Activated naive CD8-positive, alpha-beta T cell (primary cell): ENCODE results near the gene NSD1.

ENCODE experiments used
- H3K27ac Mint-ChIP-seq: one replicate; pipeline ENCODE4 v1.8.0; 2021; ENCODE audit warnings: mixed read lengths
- H3K27me3 Mint-ChIP-seq: one replicate; pipeline ENCODE4 v1.8.0; 2021; ENCODE audit warnings: mixed read lengths
- H3K36me3 Mint-ChIP-seq: one replicate; pipeline ENCODE4 v1.8.0; 2021; ENCODE audit warnings: mixed read lengths
- H3K4me1 Mint-ChIP-seq: one replicate; pipeline ENCODE4 v1.8.0; 2021; ENCODE audit warnings: low read depth, mixed read lengths
- H3K4me3 Mint-ChIP-seq: one replicate; pipeline ENCODE4 v1.8.0; 2021; ENCODE audit warnings: mild to moderate bottlenecking, mixed read lengths
- H3K9me3 Mint-ChIP-seq: one replicate; pipeline ENCODE4 v1.8.0; 2021; ENCODE audit warnings: low read depth, mixed read lengths

The NSD1 gene

DNA sequence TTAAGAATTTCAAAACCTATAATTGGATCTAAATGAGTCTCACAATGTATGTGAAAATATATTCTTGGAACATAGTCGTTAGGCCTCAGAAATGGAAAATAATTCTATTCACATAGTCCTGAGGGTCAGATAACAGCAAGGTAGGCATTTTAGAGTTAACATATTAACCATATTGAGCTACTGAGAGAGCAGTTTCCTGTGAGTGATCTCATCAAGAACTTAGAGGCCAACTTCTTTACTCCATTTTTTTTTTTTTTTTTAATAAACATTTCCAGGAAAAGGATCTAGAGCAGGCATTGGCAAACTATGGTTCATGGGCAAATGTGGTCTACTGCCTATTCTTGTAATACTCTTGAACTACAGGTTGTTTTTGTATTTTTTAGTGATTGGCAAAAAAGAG lies 143.3 kb downstream of the NSD1 start:
- H3K27ac Mint-ChIP-seq, result no peak overlapping the region
- H3K27me3 Mint-ChIP-seq, result no peaks in the 10 kb centered on the region
- no peak overlapping the region for H3K4me3 Mint-ChIP-seq
- H3K9me3 Mint-ChIP-seq, result no peaks in the 10 kb centered on the region
- peaks cover 5% of the 10 kb centered on the region for H3K4me1 Mint-ChIP-seq
- H3K36me3 Mint-ChIP-seq, result peaks cover 3% of the 10 kb centered on the region

- peaks cover 3% of the 10 kb centered on the region for H3K4me1 Mint-ChIP-seq
- no peaks in the 10 kb centered on the region for H3K9me3 Mint-ChIP-seq
- peaks cover 8% of the 10 kb centered on the region for H3K36me3 Mint-ChIP-seq
- H3K4me3 Mint-ChIP-seq, result no peak overlapping the region
- no peak overlapping the region for H3K27ac Mint-ChIP-seq
- no peaks in the 10 kb centered on the region for H3K27me3 Mint-ChIP-seq
Measured at GRCh38 chr5:177288191-177288590, 154.6 kb downstream of the NSD1 start.

GRCh38 chr5:177290816-177291596 lies 157.4 kb downstream of the NSD1 start:
- Mint-ChIP-seq H3K36me3 (peaks cover 8% of the 10 kb centered on the region), H3K27me3 (no peaks in the 10 kb centered on the region)

DNA sequence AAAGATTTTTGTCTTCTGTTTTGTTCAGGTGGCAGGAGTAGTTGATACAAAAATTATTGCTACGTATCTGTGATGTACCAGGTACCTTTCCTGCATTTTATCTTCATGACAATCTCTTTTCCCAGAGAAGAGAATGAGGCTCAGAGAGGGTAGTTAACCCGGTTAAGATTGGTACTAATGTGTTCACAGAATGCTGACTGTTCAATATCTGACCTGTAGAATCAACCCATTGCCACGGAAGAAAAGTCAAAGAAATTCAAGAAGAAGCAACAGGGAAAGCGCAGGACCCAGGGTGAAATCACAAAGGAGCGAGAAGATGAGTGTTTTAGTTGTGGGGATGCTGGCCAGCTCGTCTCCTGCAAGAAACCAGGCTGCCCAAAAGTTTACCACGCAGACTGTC lies 158.2 kb downstream of the NSD1 start:
- peaks cover 9% of the 10 kb centered on the region for H3K36me3 Mint-ChIP-seq
- H3K27ac Mint-ChIP-seq, result no peak overlapping the region

More at GRCh38 chr5:177290816-177291596, 157.4 kb downstream of the NSD1 start:
- H3K4me1 Mint-ChIP-seq, result peaks cover 12% of the 10 kb centered on the region
- no peak overlapping the region for H3K4me3 Mint-ChIP-seq
- H3K27ac Mint-ChIP-seq, result peak overlapping the region; percentile 34
- no peaks in the 10 kb centered on the region for H3K9me3 Mint-ChIP-seq

DNA sequence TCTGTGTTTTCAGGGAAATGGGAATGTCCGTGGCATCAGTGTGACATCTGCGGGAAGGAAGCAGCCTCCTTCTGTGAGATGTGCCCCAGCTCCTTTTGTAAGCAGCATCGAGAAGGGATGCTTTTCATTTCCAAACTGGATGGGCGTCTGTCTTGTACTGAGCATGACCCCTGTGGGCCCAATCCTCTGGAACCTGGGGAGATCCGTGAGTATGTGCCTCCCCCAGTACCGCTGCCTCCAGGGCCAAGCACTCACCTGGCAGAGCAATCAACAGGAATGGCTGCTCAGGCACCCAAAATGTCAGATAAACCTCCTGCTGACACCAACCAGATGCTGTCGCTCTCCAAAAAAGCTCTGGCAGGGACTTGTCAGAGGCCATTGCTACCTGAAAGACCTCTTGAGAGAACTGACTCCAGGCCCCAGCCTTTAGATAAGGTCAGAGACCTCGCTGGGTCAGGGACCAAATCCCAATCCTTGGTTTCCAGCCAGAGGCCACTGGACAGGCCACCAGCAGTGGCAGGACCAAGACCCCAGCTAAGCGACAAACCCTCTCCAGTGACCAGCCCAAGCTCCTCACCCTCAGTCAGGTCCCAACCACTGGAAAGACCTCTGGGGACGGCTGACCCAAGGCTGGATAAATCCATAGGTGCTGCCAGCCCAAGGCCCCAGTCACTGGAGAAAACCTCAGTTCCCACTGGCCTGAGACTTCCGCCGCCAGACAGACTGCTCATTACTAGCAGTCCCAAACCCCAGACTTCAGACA lies 160.4 kb downstream of the NSD1 start:
- Mint-ChIP-seq H3K4me1 (peaks cover 28% of the 10 kb centered on the region), H3K27me3 (no peaks in the 10 kb centered on the region), H3K4me3 (no peak overlapping the region), H3K27ac (no peak overlapping the region), H3K36me3 (peaks cover 7% of the 10 kb centered on the region), H3K9me3 (no peaks in the 10 kb centered on the region)

More for the DNA sequence above, 158.2 kb downstream of the NSD1 start:
- no peaks in the 10 kb centered on the region for H3K9me3 Mint-ChIP-seq
- no peaks in the 10 kb centered on the region for H3K27me3 Mint-ChIP-seq
- peaks cover 19% of the 10 kb centered on the region for H3K4me1 Mint-ChIP-seq
- no peak overlapping the region for H3K4me3 Mint-ChIP-seq

GRCh38 chr5:177294632-177295031 lies 161.1 kb downstream of the NSD1 start:
- peak overlapping the region; percentile 46 for H3K27ac Mint-ChIP-seq
- no peak overlapping the region for H3K4me3 Mint-ChIP-seq
- no peaks in the 10 kb centered on the region for H3K27me3 Mint-ChIP-seq
- no peaks in the 10 kb centered on the region for H3K9me3 Mint-ChIP-seq
- peaks cover 32% of the 10 kb centered on the region for H3K4me1 Mint-ChIP-seq
- H3K36me3 Mint-ChIP-seq, result peaks cover 7% of the 10 kb centered on the region

GRCh38 chr5:177295924-177296323 lies 162.4 kb downstream of the NSD1 start:
- H3K27me3 Mint-ChIP-seq, result no peaks in the 10 kb centered on the region
- no peaks in the 10 kb centered on the region for H3K9me3 Mint-ChIP-seq
- peaks cover 44% of the 10 kb centered on the region for H3K4me1 Mint-ChIP-seq
- H3K27ac Mint-ChIP-seq, result peak overlapping the region; percentile 72
- H3K36me3 Mint-ChIP-seq, result peaks cover 7% of the 10 kb centered on the region
- peak overlapping the region; percentile 57 for H3K4me3 Mint-ChIP-seq

DNA sequence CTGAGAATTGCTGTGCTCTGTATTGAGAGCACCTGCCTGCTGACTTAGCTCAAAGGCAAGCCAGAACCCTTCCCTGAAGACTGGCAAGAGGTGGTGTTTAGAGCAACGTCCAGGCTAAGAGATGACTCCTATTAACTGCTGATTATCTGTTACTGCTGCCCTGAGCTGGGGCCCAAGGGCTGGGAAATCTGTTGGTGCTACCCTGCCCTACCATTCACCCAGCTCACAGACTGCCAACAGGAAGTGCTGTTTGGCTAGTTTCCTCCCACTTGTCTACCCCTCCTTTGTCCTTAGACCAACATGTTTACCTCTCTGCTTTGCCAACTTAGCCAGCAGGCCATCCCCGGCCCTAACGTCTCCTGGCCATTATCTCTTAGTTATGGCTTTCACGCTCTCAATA lies 163.0 kb downstream of the NSD1 start:
- Mint-ChIP-seq H3K4me3 (peak overlapping the region; percentile 2), H3K4me1 (peaks cover 51% of the 10 kb centered on the region), H3K27me3 (no peaks in the 10 kb centered on the region), H3K36me3 (peaks cover 7% of the 10 kb centered on the region), H3K9me3 (no peaks in the 10 kb centered on the region), H3K27ac (peak overlapping the region; percentile 75)

DNA sequence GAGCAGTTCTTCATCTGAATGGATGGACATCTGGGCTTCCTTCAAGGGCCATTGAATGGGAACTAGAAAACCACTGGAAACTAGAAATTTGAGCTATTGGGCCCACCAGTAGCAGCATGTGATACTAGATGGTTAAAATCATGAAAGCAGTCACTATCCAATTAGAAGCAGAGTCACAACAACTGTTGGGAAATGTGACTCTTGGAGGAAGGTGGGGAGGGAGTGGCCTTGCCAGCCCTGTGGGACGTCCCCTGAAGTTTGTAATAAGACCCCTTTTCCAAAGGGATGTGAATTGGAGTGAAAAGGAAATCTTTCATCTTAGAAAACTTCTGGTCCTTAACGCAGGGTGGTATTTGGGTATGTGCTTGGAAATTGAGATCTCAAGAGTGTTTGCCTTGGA lies 164.3 kb downstream of the NSD1 start:
- no peak overlapping the region for H3K27ac Mint-ChIP-seq
- peaks cover 4% of the 10 kb centered on the region for H3K36me3 Mint-ChIP-seq
- H3K4me3 Mint-ChIP-seq, result no peak overlapping the region
- no peaks in the 10 kb centered on the region for H3K27me3 Mint-ChIP-seq
- H3K9me3 Mint-ChIP-seq, result no peaks in the 10 kb centered on the region
- peaks cover 61% of the 10 kb centered on the region for H3K4me1 Mint-ChIP-seq

DNA sequence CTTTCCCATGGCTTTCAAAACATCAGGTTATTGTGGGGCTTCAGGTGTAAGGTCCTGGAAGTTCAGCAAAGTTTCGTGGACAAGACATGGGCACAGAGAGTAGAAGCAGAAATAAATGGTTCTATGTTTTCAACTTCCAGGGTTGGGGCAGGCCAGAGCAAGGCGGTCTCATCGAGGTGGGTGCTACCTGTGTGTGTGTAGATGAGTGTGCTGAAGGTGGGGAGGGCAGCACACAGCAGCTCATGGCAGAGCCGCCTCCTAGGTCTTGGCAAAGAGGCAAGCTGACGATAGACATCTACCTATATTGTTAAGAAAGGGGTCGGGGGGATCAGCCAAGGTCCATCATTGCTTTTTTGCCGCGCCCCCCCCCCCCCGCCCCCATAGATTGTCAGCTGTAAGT lies 166.1 kb downstream of the NSD1 start:
- Mint-ChIP-seq H3K4me3 (peak overlapping the region; percentile 59), H3K4me1 (peaks cover 66% of the 10 kb centered on the region)

DNA sequence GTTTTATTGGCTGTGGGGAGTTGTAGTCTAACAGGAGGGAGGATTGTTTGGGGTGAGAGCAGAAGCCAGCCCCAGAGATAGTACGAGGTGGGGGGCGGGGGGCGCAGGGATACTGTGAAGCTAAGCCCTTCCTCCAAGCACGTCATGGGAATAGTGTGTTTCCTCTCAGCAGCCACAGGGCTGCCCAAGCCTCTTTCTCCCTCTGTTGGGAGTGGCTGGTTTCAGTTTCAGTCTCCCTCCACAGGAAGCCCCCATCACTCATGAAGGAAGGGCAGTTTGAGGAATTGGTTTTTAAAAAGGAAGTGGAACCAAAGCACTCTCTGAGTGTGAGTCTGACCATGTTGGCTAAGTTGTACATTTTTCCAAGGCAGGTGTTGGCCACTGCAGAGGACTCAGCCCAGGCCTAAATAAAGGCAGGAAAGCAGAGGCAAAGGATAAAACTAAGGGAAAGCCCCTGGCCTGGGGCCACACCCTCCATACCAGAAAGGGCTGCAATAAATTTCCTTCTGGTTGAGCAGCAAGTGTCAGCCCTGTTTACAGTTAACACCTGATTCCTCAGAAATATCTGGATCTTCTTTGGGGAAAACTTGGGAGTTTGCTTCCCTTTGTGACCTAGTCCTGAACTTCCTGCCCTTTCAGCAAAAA lies 166.8 kb downstream of the NSD1 start:
- Mint-ChIP-seq H3K36me3 (peaks cover 5% of the 10 kb centered on the region), H3K9me3 (no peaks in the 10 kb centered on the region), H3K4me3 (peak overlapping the region; percentile 76), H3K27ac (peak overlapping the region; percentile 94), H3K27me3 (no peaks in the 10 kb centered on the region), H3K4me1 (peaks cover 70% of the 10 kb centered on the region)

More for the DNA sequence above, 166.1 kb downstream of the NSD1 start:
- Mint-ChIP-seq H3K27ac (peak overlapping the region; percentile 76), H3K36me3 (peaks cover 4% of the 10 kb centered on the region), H3K27me3 (no peaks in the 10 kb centered on the region), H3K9me3 (no peaks in the 10 kb centered on the region)

DNA sequence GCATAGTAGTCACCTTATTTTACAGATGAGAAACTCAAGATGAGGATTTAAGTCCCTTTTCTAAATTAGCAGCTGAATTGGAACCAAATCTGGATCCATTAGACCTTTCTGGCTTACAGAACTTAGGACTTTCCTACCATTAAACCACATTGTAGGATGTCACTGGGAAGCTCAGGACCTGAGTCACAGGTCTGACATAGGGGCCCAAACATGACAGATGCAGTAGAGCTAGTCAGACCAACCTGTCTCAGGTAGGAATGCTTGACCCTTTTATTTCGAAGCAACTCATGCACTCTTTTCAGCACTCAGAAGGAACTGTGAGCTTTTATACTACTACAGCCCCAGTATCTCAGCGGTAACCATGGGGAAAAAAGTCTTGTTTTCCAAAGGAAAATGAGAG lies 167.4 kb downstream of the NSD1 start:
- peak overlapping the region; percentile 94 for H3K27ac Mint-ChIP-seq
- H3K4me1 Mint-ChIP-seq, result peaks cover 69% of the 10 kb centered on the region
- H3K4me3 Mint-ChIP-seq, result peak overlapping the region; percentile 76
- no peaks in the 10 kb centered on the region for H3K9me3 Mint-ChIP-seq
- peaks cover 6% of the 10 kb centered on the region for H3K36me3 Mint-ChIP-seq
- no peaks in the 10 kb centered on the region for H3K27me3 Mint-ChIP-seq

GRCh38 chr5:177301503-177302165 lies 168.1 kb downstream of the NSD1 start:
- Mint-ChIP-seq H3K27ac (peak overlapping the region; percentile 81), H3K4me1 (peaks cover 67% of the 10 kb centered on the region), H3K4me3 (peak overlapping the region; percentile 98), H3K27me3 (no peaks in the 10 kb centered on the region), H3K36me3 (peaks cover 8% of the 10 kb centered on the region), H3K9me3 (no peaks in the 10 kb centered on the region)

DNA sequence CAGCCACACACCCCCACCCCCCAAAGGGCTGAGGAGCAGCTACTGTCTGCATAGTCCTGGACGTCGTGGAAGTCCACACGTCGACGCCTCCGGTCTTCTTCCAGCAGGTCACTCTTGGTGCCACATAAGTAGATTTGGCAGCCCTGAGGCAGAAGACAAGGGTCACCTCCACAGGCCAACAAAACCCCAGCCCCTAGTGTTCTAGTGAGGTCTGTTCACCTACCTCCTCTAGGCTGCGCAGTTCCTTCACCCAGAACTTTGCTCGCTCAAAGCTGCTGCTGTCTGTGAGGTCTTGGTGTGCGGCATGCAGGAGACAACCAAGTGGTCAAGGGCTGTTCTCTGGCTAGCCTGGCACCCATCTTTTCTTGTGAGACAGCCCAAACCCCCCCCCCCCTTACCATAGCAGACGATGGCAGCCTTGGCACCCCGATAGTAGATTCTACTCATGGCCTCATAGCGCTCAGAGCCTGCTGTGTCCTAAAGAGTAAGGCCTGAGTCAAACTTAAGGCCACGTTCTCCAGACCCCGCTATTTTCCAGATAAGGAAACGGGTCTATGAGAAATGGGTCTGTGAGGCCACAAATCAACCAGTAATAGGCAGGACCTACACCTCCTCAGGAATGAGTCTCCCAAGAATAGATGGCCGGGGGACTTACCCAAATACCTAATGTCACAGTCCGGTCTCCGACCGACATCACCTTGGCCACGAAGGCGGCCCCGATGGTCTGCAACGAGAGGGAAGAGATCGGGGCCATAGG lies 169.0 kb downstream of the NSD1 start:
- Mint-ChIP-seq H3K4me3 (peak overlapping the region; percentile 98), H3K9me3 (no peaks in the 10 kb centered on the region), H3K36me3 (peaks cover 8% of the 10 kb centered on the region), H3K4me1 (peaks cover 66% of the 10 kb centered on the region), H3K27ac (peak overlapping the region; percentile 81), H3K27me3 (no peaks in the 10 kb centered on the region)
